Loucy (cell line): ENCODE results near the gene C20orf204.

Source experiments
- EZH2phosphoT487 ChIP-seq: fragments of 200-600 bp; IDR thresholded peaks from 2 replicates; pipeline ENCODE4 v1.6.1; 2018; ENCODE audit warnings: antibody characterized with exemption, mild to moderate bottlenecking, moderate library complexity, borderline replicate concordance
- TF ChIP-seq, protein P1 (sequence below): fragments of 200-600 bp; sonication (generic); conservative IDR thresholded peaks from 2 replicates; pipeline ENCODE4 v1.5.1; 2014; ENCODE audit warnings: mild to moderate bottlenecking, antibody characterized with exemption, low read length

DNA sequence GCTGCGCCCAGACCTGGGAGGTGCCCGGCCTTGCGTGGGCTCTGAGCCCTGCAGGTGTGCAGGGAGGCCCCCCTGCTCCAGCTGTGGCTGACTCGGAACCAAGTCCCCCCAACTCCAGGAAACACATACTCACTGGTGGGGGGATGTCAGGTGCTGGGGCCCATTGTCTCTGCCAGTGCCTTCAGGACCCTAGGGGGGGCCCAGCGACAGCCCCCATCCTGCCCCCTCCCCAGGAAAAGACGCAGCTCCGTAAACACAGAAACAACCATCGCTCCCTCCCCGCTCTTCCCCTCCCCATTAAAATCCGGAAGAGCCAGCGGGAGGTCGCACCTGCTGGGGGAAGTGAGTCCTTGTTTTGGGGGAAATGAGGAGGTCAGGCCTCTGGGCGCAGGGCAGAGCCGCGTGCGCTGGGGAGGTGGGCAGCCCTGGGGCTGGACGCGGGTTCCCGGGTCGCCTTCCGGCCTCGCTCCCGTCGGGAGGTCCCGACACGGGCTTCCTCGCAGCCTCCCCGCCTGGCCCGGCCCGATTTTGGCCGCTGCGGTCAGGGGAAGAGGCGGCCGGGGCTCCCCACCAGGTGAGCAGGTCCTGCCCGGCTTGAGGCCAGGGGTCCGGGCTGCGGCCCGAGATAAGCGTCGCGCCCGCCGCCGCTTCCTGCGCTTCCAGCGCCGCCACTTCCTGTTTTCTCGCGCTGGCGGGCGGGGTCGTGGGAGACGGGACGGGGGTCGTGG is 6.2 kb downstream of the C20orf204 start:
- TF ChIP-seq, protein P1, sequence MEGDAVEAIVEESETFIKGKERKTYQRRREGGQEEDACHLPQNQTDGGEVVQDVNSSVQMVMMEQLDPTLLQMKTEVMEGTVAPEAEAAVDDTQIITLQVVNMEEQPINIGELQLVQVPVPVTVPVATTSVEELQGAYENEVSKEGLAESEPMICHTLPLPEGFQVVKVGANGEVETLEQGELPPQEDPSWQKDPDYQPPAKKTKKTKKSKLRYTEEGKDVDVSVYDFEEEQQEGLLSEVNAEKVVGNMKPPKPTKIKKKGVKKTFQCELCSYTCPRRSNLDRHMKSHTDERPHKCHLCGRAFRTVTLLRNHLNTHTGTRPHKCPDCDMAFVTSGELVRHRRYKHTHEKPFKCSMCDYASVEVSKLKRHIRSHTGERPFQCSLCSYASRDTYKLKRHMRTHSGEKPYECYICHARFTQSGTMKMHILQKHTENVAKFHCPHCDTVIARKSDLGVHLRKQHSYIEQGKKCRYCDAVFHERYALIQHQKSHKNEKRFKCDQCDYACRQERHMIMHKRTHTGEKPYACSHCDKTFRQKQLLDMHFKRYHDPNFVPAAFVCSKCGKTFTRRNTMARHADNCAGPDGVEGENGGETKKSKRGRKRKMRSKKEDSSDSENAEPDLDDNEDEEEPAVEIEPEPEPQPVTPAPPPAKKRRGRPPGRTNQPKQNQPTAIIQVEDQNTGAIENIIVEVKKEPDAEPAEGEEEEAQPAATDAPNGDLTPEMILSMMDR = no peak
- TF ChIP-seq EZH2phosphoT487 = no peak
